ENCODE measurements around the gene MFSD6. TPM values are rescaled to one million over a fixed set of nuclear protein-coding genes. Genes with fewer than 3 reads are reported as not detected.
A peak's percentile ranks its signal among the peaks of the same experiment; 100 is the strongest.
"Not testable (repeated sequence)": the region's sequence is repeated elsewhere in the genome, so short reads cannot be mapped to it uniquely, and the experiment has no call there.

The MFSD6 gene
- total RNA-seq, 1 experiment from 2014 or later = 11.0 TPM

GRCh38 chr2:190500054-190500502, 91.9 kb downstream of the MFSD6 start:
- DNase-seq (ENCODE audit: low read depth) = no peak

DNA sequence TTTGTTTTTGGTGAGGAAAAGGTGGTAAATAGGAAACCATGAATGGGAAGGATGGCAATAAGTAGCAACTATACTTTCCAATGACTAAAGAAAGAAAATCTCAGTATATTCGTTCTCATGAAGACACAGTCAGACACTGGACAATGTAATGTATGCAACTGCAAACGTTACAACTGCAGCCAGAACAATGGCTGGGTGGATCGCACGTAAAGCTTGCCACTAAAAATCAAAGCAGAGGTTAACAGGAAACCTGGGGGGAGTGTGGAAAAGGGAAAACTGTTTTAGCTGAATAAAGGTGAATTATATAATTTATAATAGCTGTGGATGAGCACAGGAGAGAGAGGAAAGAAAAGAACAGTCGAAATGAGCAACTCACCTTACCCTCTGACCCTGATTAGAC, 93.1 kb downstream of the MFSD6 start:
- no peak for DNase-seq (ENCODE audit: low read depth)

DNA sequence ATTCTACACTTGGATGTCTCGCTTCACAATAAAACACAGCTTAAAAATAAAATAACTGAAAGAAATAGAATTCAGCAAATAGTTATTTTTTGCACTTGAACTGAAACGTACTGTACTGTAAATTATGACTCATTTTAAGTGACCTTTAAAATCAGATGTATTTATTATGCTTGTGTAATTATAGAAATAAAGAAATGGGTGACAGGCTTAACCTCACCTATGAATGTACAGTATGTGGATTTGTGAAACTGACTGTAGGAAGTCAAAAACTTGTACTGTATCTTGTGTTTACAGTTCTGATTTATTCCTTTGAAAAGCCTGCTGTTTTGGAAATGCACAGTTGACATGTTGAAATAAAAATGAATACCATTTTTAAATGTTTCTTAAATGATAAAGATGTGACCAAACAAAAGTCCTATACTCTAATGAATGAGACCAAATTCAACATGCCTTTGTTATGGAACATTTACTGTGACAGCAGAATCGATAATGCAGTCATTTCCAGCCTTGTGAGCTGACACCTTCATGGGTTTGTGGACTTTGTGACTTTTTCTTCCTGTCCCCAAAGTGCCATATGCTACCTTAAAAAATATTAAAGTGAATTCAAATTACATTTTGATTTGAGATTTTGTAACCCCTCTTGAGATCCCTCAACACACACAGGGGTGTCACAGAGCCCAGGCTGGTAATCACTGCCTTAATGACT, 93.7 kb downstream of the MFSD6 start:
- no peak for DNase-seq (ENCODE audit: low read depth)

- no peak for DNase-seq (ENCODE audit: low read depth)
Measured at GRCh38 chr2:190503088-190503487, 94.9 kb downstream of the MFSD6 start.

DNA sequence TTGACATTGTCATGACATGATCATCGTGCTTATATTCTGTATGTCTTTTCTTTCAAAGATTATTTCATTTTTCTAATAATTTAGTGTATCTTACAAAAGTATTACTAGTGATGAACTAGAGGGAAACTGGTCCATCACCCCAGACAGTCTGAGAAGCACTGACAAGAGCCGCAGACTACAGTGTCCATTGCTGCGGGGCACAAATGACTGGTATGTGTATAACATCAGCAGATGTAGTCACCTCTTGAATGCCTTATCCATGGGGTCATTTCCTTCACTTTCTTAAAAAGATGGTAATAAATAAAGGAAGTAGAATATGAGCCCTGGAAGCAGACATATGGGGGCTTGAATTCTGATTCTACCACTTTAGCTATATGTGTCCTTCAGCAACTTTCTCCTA, 96.8 kb downstream of the MFSD6 start:
- DNase-seq (ENCODE audit: low read depth) = no peak

- DNase-seq (ENCODE audit: low read depth) = no peak
Measured at GRCh38 chr2:190505696-190506095, 97.5 kb downstream of the MFSD6 start.

GRCh38 chr2:190506666-190507065, 98.5 kb downstream of the MFSD6 start:
- DNase-seq (ENCODE audit: low read depth) = no peak

- no peak for DNase-seq (ENCODE audit: low read depth)
Measured at GRCh38 chr2:190507135-190507534, 99.0 kb downstream of the MFSD6 start.

DNA sequence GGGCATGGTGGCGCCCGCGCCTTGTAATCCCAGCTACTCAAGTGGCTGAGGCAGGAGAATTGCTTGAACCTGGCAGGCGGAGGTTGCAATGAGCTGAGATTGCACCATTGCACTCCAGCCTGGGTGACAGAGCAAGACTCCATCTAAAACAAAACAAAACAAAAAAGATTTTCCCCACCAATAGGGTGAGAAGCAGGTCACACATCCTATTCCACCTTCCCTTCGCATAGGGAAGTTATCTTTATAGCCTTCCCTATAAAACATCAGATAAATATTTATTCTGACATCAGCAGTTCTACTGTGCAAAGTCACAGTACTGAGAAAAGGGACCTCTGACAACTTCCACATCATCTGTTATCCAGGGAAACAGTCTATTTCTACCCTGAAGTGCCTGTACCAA, 101.7 kb downstream of the MFSD6 start:
- DNase-seq (ENCODE audit: low read depth) = not testable (repeated sequence)

DNA sequence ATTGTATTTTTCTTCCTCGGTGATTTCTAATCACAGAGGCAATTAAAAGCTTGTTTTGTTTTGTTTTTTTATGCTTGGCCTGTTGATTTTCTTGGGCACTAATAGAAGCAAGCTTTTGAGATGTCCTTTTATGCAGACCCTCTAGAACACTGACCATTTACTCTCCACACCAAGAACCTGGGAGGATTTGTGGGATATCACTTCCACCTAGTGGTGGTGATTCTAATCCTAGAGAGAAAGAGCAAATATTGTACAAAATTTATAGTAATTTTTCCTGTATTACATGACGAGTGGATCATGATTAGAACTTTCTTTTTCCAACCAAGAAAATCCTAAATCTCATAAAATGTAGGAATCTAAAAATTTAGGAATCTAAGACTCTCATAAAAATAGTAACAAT, 102.9 kb downstream of the MFSD6 start:
- peak; percentile 40 for DNase-seq (ENCODE audit: low read depth)

- no peak for DNase-seq (ENCODE audit: low read depth)
Measured at GRCh38 chr2:190512539-190513095, 104.5 kb downstream of the MFSD6 start.

GRCh38 chr2:190513877-190514276, 105.7 kb downstream of the MFSD6 start:
- DNase-seq (ENCODE audit: low read depth) = no peak

DNA sequence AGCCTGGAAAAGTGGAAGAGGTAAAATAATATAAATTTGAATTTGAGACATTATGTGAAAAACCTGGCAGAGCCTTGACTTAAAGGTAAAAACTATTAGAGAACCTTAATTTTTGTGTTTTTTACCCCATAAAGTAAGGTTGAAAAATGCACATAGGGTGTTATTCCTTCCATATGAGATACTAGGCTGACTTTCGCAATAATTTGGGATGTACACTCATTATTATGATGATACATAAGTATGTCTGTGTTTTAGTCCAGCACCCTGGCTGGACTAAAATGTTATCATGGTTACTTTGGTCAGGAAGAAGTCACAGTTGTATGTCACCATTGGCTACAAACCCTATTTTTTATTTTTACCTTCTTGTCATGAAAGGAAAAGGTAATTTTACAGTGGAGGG, 106.5 kb downstream of the MFSD6 start:
- DNase-seq (ENCODE audit: low read depth) = no peak

GRCh38 chr2:190515687-190516086, 107.5 kb downstream of the MFSD6 start:
- no peak for DNase-seq (ENCODE audit: low read depth)

DNA sequence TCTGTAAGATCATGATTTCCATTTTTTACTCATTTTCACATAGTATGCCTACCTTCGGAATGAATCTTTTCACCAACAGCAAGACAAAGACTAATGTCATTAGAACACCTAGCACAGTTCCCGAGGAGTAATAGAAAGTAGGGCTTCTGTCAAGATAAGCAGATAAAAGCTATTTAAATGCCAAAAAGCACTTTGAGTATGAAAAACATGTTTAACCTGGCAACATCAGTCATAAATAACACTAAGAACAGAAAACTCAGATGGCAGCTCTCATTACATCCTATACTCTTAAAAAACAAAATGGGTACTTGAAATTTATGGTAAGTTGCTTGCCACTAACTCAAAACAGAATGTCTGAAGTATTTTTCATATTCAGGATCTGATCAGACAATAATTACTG, 109.3 kb downstream of the MFSD6 start:
- no peak for DNase-seq (ENCODE audit: low read depth)

- DNase-seq (ENCODE audit: low read depth) = no peak
Measured at GRCh38 chr2:190519975-190520767, 112.0 kb downstream of the MFSD6 start.

DNA sequence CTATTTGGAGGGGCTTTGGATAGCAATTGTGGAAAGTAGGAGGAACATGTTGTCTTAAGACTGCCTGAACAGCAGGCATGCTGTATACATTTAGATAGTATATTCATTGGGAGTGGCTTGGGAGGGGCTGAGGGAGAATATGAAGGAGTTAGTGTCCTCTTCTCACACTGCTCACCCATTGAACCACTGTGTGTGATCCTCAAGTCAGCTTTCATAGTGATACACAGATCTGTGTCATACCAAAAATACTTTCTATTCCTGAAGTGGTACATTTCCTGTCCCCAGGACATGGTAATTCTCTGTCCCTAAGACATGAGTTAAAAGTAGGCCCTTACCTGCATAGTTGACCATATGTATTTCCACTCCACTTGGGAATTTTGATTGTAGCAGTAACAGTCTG, 116.8 kb downstream of the MFSD6 start:
- DNase-seq (ENCODE audit: low read depth) = no peak

GRCh38 chr2:190526105-190526750, 118.1 kb downstream of the MFSD6 start:
- no peak for DNase-seq (ENCODE audit: low read depth)

DNA sequence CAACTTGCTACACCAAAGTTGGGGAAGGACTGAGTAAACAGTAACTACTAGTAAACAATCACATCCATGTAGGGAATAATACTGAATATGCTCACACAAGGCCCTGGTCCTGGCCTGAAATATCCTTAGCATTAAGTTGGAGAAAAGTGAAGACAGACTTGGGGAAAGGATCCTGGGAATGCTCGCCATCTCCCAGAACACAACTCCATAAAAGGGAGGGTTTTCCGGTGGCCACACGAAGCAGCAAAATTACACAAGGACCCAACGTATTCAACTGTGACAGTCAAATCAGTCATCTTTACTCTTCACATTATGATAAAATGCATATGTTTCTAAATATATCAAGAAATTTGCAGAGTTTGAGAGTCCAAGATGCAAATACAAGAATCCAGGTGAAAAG, 119.1 kb downstream of the MFSD6 start:
- DNase-seq (ENCODE audit: low read depth) = no peak

- no peak for DNase-seq (ENCODE audit: low read depth)
Measured at GRCh38 chr2:190527918-190528317, 119.8 kb downstream of the MFSD6 start.

DNA sequence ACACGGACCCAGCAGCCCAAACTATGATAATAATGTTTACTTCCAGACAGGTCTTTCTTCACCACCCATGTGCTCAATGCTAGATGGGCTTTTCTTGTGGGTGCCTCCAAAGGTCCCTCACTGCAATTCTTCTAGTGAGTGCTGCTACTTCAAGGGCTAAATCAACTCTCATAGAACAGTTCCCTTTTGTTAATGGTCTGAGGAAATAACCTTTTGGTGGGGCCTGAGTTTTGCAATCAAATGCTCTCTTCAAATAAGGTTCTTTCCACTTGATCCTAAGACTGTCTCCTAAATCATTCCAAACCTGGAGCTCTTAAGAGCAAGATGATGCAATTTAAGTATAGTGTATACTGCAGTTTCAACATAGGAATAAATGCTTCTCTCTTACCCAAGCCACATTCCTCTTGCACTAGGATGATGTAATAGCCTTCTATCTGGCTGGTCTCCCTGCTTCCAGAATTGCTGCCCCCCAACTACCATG, 120.4 kb downstream of the MFSD6 start:
- DNase-seq (ENCODE audit: low read depth) = no peak

Measured in LHCN-M2 (cell line).